ENCODE results near the gene ANTXRL. TPM values are rescaled to one million over a fixed set of nuclear protein-coding genes. Genes with fewer than 3 reads are reported as not detected.

ANTXRL gene
- total and polyA plus RNA-seq, 2 experiments from 2014 or later, result not detected

- H3K4me3 ChIP-seq, result no peak overlapping the region
These were observed 32.6 kb downstream of the ANTXRL start for GRCh38 chr10:46319389-46319788.

GRCh38 chr10:46321770-46322169 is 35.0 kb downstream of the ANTXRL start:
- no peaks in the 10 kb centered on the region for H3K36me3 ChIP-seq
- no peak for TF ChIP-seq CTCF (IDR thresholded peaks at IDR 0.05; ENCODE audit: low read depth, low read length)

More at GRCh38 chr10:46319389-46319788, 32.6 kb downstream of the ANTXRL start:
- TF ChIP-seq CTCF (IDR thresholded peaks at IDR 0.05; ENCODE audit: low read depth, low read length), result no peak
- peaks cover 7% of the 10 kb centered on the region for H3K4me1 ChIP-seq (ENCODE audit: low read depth)
- DNase-seq (ENCODE audit: low read depth in 1 of 2, low spot score in 1 of 2), result no peak
- no peaks in the 10 kb centered on the region for H3K27me3 ChIP-seq
- H3K36me3 ChIP-seq, result no peaks in the 10 kb centered on the region
- no peak overlapping the region for H3K27ac ChIP-seq
- no peaks in the 10 kb centered on the region for H3K9me3 ChIP-seq (ENCODE audit: low read depth)

GRCh38 chr10:46323176-46323575 is 36.4 kb downstream of the ANTXRL start:
- H3K27me3 ChIP-seq, result no peaks in the 10 kb centered on the region
- TF ChIP-seq CTCF (IDR thresholded peaks at IDR 0.05; ENCODE audit: low read depth, low read length), result no peak
- H3K4me1 ChIP-seq (ENCODE audit: low read depth), result peaks cover 6% of the 10 kb centered on the region
- peak in 1 of 2 donors; percentile 36 for DNase-seq (ENCODE audit: low read depth in 1 of 2, low spot score in 1 of 2)
- no peaks in the 10 kb centered on the region for H3K9me3 ChIP-seq (ENCODE audit: low read depth)
- H3K27ac ChIP-seq, result no peak overlapping the region
- H3K4me3 ChIP-seq, result no peak overlapping the region
- no peaks in the 10 kb centered on the region for H3K36me3 ChIP-seq

More at GRCh38 chr10:46321770-46322169, 35.0 kb downstream of the ANTXRL start:
- H3K9me3 ChIP-seq (ENCODE audit: low read depth), result no peaks in the 10 kb centered on the region
- peaks cover 7% of the 10 kb centered on the region for H3K4me1 ChIP-seq (ENCODE audit: low read depth)
- H3K27ac ChIP-seq, result no peak overlapping the region
- no peak for DNase-seq (ENCODE audit: low read depth in 1 of 2, low spot score in 1 of 2)
- no peak overlapping the region for H3K4me3 ChIP-seq
- no peaks in the 10 kb centered on the region for H3K27me3 ChIP-seq

- Histone ChIP-seq H3K36me3 (no peaks in the 10 kb centered on the region), H3K9me3 (ENCODE audit: low read depth) (no peaks in the 10 kb centered on the region), H3K27ac (no peak overlapping the region), H3K4me1 (ENCODE audit: low read depth) (no peaks in the 10 kb centered on the region), H3K4me3 (no peak overlapping the region), H3K27me3 (no peaks in the 10 kb centered on the region)
- peak; percentile 45 for TF ChIP-seq CTCF (IDR thresholded peaks at IDR 0.05; ENCODE audit: low read depth, low read length)
- peak in 1 of 2 donors; percentile 10 for DNase-seq (ENCODE audit: low read depth in 1 of 2, low spot score in 1 of 2)
These were observed 38.2 kb downstream of the ANTXRL start for GRCh38 chr10:46325021-46325420.

GRCh38 chr10:46326066-46326465 is 39.3 kb downstream of the ANTXRL start:
- Histone ChIP-seq H3K36me3 (no peaks in the 10 kb centered on the region), H3K27me3 (no peaks in the 10 kb centered on the region), H3K9me3 (ENCODE audit: low read depth) (no peaks in the 10 kb centered on the region), H3K4me1 (ENCODE audit: low read depth) (no peaks in the 10 kb centered on the region), H3K27ac (no peak overlapping the region), H3K4me3 (no peak overlapping the region)
- no peak for TF ChIP-seq CTCF (IDR thresholded peaks at IDR 0.05; ENCODE audit: low read depth, low read length)
- no peak for DNase-seq (ENCODE audit: low read depth in 1 of 2, low spot score in 1 of 2)

- no peaks in the 10 kb centered on the region for H3K36me3 ChIP-seq
- no peaks in the 10 kb centered on the region for H3K4me1 ChIP-seq (ENCODE audit: low read depth)
- no peak for DNase-seq (ENCODE audit: low read depth in 1 of 2, low spot score in 1 of 2)
- TF ChIP-seq CTCF (IDR thresholded peaks at IDR 0.05; ENCODE audit: low read depth, low read length), result no peak
- no peaks in the 10 kb centered on the region for H3K9me3 ChIP-seq (ENCODE audit: low read depth)
- H3K27me3 ChIP-seq, result no peaks in the 10 kb centered on the region
- no peak overlapping the region for H3K27ac ChIP-seq
- H3K4me3 ChIP-seq, result no peak overlapping the region
These were observed 40.2 kb downstream of the ANTXRL start for GRCh38 chr10:46326971-46327370.
